GM19452 (cell line): Measurements from ENCODE around the gene GBP7.

Experiments
- ATAC-seq: cut with Tn5 transposase; IDR thresholded peaks from one replicate; pipeline ENCODE4 v1.9.1; 2021; ENCODE audit not compliant: unreplicated experiment

GBP7 gene

DNA sequence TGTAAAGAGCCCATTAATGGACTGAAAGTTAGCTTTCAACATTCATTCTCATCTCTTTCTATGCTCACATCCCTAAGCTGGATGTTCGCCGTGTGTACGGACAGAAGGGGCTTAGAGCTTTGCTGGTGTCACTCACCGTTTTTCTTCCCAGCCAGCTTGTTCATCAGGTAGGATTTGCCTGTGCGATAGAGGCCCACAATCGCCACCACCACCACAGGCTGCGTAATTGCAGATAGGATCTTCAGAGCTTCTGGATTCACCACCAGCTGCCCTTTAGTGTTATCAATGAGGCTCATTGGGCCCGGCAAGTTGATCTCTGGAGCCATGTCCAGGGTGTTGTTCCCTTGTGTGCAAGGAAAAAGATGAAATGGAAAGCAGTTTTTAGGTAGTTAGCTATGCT lies 54.2 kb downstream of the GBP7 start:
- no peak for ATAC-seq

DNA sequence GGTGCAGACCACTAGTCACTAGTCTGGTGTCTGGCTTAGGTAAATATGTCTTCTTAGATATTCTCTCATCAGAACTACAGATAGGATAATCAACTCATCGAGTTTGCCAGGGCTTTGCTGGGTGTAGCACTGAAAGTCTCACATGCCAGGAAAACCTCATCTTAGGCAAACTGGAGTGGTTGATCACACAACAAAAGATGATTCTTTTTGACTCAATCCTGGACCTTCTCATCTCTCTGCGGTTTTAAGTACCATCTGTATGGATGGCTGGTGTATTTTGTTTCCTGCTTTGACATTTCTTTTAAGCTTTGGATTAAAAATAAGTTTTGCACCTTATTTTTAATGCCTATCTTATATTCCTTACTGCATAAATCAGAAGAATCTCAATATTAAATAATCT lies 61.1 kb downstream of the GBP7 start:
- no peak for ATAC-seq

DNA sequence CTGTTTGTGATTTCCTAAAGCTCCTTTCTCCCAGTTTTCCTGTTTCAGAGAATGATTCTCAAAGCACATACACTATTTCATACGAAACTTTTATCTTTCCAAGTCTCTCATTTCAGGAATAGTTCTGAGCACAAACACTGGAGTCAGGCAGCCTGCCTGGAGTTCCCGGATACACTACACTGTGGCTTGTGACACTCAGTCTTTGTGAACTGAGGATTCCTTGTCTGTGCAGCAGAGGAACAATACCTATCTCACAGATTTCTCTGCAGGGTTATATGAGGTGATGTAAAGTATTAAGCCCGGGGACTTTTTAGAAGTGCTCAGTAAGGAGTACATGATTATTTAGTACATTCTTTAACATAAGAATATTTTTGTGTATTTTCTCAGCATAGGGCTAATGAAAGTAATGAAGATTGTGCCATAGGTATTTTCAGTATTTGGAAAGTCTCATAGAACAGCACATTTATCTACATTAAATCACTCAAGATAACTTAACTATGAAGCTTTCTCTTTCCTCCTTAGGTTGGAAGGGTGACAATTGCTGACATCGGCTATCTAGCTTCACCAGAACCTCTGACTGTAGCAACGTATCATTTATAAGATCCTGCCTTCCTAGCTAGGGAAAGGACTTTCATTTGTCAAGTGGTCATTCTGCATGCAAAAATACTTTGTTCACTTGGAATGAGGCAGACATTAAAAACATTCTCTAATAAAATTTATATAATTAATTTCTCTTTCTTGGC lies 62.8 kb downstream of the GBP7 start:
- no peak for ATAC-seq

DNA sequence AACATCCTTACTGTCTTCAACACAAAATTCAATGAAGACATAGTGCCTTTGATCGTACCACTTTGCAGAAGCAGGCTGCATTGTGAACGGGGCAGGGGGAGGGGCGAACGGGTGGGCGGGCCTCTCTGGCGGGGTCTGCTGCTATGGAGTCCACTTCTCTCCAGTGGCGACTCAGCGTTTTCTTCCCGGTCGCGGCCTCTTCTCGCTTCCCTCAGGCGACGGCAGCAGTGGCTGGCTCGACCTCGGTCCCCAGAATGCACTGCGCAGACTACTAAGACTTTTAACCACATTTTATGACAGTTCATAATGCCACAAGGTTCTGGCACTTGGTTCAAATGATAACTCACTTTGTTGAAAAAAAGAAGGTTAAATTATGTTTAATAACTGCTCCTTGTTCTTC lies 71.1 kb downstream of the GBP7 start:
- no peak for ATAC-seq

DNA sequence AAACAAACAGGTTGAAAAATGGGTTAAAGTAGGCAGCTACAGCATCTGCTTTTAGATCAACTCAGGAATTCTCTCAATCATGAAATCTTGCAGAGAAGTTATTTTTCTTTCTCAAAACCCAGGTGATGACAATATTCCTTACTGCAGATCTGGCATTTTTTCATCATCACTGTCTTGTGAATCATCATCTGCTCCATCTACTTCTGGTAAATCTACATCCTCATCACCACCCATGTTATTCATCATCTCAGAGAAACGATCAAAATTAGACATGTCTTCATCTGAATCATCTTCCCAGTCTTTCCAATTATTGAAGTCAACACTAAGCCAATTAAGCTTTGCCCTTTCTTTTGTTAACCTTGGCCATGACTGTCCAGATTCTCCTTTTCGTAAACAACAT lies 71.7 kb downstream of the GBP7 start:
- no peak for ATAC-seq

DNA sequence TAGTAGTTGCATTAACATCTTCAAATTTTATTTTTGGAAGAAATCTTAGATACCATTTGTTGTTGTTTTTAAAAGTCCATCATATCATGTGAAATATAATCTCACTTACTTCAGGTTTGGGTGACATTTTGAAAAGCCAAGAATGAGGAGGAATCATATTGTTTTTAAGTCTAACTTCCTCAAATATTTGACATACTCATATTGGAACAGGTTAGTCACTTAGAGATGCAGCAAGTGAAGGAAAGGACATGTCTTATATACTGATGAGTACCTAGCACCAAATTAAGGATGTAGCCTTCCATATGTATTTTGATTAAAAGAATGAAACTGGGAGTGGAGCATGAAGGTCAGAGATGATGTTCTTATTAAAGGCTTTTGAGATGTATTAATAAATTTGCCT lies 73.8 kb downstream of the GBP7 start:
- ATAC-seq, result no peak

DNA sequence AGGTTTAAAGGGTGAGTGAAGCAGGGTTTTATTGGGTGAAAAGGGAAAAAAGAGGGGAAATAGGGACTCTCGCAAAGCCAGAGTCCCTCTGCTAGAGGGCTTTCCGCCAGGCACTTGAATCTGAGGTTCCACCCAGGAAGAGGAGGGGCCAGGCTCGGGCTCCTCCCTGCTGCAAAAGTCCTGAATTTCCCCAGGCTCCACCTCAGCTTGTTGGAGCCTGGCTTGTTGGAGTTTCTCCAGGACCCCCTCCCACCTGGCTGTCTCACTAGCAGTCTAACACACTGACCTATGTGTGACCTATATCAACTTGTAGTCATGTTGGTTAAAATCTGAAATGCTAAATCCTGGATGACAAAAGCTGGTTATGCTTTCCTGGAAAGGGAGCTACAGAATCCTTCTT lies 75.4 kb downstream of the GBP7 start:
- no peak for ATAC-seq

DNA sequence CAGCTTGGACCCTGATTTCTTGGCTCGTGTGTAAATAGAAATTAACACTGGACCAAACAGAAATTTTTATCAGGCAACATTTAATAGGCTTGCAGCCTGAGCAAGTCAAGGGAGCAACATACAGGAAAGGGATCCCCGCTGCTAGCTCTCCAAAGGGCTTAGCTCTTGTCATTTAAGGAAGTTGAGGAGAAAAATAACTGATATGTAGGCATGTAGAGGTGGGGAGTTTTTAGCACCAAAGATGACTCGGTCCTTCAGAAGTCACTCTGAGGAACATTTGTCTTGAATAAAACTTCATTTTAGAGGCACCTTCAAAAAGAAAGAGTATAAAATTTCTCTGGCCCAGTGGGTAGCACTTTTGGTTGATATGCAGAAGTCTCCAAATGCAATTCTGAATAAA lies 76.9 kb downstream of the GBP7 start:
- ATAC-seq, result no peak

DNA sequence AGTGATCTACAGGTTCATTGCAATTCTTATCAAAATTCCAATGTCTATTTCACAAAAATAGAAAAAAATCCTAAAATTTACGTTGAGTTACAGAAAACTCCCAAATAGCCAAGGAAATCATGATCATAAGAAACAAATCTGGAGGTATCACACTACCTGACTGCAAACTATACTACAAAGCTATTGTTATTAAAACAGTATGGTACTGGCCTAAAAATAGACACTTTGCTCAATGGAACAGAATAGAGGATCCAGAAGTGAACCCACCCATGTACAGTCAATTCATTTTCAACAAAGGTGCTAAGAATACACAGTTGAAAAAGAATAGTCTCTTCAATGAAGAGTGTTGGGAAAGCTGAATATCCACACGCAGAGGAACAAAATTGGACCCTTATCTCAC lies 80.1 kb downstream of the GBP7 start:
- ATAC-seq, result no peak

DNA sequence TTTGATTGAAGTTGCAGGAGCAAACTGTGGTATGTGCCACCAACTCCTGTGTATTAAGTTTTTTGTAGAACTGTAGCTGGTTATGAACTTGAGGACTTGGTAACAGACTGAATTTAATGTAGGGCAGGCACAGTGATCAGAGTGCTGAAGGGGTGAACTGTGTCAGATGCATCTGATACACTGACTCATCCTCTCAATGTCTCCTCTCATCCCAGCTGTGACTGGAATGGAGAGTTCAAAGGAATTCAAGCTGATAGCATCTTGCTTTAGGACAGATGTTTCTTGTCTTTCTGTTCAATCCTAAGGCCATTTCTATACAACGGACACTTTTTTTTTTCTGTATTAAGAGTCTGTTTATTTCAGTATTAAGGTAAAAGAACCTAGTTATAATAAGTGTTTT lies 85.8 kb downstream of the GBP7 start:
- ATAC-seq, result no peak

DNA sequence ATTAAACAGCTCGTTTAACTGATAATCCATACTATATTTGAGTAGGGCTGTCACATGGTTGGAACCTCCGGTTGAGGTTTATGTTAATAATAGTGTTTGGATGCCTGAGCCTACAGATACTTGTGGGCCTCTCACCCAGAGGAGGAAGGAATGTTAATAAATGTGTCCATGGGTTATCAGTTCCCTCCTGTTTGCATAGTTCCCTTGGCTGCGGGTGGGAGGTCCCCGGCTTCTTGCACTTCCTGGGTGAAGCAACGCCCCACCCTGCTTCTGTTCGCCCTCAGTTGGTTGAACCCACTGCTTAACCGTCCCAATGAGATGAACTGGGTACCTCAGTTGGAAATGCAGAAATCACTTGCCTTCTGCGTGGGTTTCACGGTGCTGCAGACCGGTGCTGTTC lies 87.2 kb downstream of the GBP7 start:
- no peak for ATAC-seq

DNA sequence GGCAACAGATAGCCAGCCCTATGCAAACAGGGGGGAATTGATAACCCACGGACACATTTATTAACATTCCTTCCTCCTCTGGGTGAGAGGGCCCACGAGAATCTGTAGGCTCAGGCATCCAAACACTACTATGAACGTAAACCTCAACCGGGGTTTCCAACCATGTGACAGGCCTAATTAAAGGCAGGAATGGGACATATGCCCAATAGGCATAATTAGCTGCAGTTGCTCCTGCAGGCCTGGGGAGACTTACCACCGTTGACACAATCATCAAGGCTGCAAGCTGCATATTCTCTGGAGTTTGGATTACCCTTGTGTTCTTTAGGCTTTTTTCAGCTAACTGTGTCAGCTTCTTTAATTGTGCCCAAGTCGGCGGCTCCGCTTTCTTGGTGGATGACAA lies 88.6 kb downstream of the GBP7 start:
- ATAC-seq, result no peak

DNA sequence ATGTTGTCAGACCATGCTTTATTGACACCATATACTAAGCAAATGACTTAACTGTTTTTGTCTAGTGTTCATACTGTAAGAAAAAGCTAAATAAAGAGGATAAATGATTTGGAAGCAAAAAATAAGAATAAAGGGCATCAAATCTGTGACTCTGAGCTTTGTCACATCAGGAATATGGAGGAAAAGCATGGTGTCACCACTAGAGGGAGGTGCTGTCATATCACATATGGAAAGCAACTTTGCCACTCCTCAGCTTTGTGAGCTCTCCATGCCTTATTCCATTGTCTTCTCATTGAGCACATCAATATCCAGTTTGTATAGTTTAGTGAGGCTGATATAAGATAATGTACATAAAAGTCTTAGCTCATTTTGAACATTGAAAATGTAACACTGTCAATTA lies 90.0 kb downstream of the GBP7 start:
- peak; percentile 60 for ATAC-seq
